GM18907 (cell line): Measurements from ENCODE around the gene ADGRV1.

ENCODE experiments used
- ATAC-seq: cut with Tn5 transposase; IDR thresholded peaks from one replicate; pipeline ENCODE4 v1.9.1; 2021; ENCODE audit warnings: mild to moderate bottlenecking, moderate library complexity; ENCODE audit not compliant: unreplicated experiment

ADGRV1 gene

GRCh38 chr5:91091471-91092234, 533.1 kb downstream of the ADGRV1 start:
- ATAC-seq, result no peak

GRCh38 chr5:91092859-91093783, 534.5 kb downstream of the ADGRV1 start:
- ATAC-seq, result no peak

DNA sequence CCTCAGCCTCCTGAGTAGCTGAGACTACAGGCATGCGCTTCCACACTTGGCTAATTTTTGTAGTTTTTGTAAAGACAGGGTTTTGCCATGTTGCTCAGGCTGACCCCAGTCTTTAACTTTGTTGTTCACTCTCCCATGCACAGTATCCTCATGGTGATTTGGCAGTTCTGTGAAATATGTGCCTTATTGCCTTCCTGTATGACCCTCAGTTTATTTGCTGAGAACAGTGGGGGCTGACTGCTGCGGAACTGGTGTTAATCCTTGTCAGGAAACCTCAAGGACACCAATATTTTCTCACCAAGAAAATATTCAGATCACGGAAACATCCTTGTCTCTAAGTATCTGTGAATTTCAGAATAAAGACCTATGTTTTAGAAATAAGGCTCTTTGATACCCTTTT, 536.7 kb downstream of the ADGRV1 start:
- ATAC-seq, result no peak

DNA sequence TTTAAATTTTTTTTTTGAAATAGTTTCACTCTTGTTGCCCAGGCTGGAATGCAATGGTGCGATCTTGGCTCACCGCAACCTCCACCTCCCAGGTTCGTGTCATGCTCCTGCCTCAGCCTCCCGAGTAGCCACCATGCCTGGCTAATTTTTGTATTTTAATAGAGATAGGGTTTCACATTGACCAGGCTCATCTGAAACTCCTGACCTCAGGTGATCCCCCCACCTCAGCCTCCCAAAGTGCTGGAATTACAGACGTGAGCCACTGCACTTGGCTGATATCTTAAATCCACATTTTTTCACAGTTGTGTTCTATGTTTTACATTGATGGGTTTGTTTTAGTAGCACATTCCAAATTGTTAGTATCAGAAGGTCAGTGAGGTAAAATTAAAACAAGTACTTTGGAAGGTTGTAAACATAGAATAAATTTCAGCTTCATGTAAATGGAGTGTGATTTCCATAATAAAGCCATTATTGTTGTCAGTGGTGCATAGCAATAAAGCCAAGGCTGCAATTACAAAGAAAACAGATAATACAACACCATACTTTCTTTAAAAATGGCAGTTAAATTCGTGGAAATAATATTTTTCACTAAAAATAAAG, 537.3 kb downstream of the ADGRV1 start:
- ATAC-seq, result no peak

DNA sequence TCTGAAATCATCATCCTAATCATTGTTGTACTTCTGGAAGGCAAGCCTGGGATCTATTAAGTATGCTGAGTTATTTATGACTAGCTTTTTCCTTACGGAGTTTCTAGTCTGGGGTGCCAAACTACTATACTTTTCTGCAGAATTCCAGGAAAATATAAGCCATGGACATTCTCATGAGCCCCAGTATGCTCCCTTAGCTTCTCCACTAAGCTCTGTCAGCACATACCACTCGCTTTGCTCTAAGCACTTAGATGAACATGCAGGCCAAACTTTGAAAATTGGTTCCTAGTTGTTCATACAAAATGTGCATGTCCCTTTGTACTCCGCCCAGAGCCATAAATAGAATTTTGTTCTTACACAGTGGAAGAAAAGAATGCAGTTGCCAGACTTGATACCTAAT, 539.9 kb downstream of the ADGRV1 start:
- no peak for ATAC-seq

GRCh38 chr5:91101600-91102379, 543.2 kb downstream of the ADGRV1 start:
- ATAC-seq, result peak; percentile 98

GRCh38 chr5:91103353-91104061, 544.9 kb downstream of the ADGRV1 start:
- ATAC-seq, result no peak

GRCh38 chr5:91104062-91104448, 545.5 kb downstream of the ADGRV1 start:
- no peak for ATAC-seq

GRCh38 chr5:91106842-91107511, 548.4 kb downstream of the ADGRV1 start:
- ATAC-seq, result no peak

DNA sequence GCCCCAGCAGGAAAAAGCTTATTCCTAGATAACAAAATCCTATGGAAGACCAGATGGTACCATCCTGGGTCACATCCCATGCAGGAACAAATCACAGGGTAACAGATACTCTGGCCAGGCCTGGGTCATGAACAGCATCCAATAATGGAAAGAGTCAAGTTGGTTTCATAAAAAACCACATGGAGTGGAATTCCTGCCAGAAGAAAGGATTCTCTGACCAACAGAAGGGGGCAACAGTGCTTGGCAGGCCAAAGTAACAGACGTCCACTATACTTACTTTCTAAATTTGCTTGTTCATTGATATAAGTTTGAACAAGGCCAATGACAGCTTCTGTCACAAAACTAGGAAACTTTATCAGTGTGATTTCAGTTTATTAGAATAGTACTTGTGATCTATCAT, 551.0 kb downstream of the ADGRV1 start:
- no peak for ATAC-seq

- no peak for ATAC-seq
These were observed 552.1 kb downstream of the ADGRV1 start for GRCh38 chr5:91110686-91111085.

DNA sequence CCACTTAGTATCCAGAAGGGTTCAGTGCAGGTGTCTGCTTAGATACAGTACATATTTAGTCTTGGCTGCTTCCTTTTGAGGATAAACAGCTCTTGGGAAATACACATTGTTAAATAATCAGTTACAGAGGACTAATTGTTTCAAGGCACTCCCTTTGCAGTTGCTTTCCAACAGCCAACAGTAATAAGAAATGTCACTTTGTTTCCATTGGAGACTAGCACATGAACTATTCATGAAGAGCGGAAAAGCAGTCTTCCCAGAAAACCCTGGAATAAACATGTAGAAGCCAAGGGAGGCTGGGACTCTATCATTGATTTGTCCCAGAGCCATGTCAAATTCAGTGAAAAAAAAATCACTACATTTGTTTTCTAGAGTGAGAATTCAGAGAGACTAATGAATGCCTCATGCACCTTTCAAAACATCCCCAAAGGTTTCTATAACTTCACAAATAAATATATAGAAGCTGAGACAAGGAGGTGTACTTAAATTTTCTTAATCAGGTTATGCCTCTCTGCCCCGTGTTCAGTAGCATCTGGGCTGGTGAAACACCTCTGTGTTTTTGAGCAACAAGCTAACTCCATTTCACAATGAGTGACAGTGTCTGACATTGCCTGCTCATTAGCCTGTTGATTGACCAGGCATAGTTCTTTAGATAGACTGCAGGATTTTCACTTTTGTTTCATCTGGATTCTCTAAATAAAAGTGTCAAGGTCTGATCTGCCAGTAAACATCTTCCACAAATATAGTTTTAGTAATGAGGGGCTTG, 553.1 kb downstream of the ADGRV1 start:
- ATAC-seq, result no peak

DNA sequence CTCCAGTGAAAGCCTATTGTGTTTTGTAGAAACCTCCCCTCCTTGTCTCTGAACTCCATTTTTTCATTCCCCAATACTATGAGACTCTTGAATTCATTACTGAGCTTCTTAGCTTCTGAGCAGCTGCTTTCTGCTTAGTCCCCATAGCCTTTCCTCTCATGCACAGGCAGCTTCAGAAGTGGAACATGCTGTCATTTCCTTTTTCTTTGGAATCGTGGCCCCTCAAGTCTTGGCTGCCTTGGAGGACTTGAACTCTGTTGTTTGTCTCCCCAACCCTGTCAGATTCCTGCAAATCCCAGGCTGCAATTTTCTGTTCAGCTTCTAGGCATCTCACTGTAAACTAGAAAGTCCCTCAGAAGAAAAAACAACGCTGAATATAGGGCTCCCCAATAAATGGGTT, 556.1 kb downstream of the ADGRV1 start:
- no peak for ATAC-seq

GRCh38 chr5:91118354-91118753, 559.8 kb downstream of the ADGRV1 start:
- no peak for ATAC-seq

DNA sequence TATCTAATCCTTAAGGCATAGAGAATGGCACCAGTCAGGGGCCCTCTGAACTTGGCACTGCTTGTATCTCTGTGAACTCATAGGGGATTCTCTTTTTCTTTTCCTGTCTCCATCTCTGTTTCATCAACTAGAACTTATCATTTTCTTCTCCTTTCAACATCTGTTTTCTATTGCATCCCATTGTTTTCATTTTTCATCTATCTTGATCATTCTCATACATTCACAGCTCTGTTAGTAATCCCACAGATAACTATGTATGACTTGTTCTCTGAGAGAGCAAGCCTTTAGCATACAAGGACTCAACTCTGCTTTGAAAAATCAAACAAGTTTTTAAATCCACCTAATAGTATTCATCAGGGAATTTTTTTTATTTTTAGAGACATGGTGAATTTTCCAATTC, 560.2 kb downstream of the ADGRV1 start:
- no peak for ATAC-seq

GRCh38 chr5:91119217-91119616, 560.6 kb downstream of the ADGRV1 start:
- ATAC-seq, result no peak

DNA sequence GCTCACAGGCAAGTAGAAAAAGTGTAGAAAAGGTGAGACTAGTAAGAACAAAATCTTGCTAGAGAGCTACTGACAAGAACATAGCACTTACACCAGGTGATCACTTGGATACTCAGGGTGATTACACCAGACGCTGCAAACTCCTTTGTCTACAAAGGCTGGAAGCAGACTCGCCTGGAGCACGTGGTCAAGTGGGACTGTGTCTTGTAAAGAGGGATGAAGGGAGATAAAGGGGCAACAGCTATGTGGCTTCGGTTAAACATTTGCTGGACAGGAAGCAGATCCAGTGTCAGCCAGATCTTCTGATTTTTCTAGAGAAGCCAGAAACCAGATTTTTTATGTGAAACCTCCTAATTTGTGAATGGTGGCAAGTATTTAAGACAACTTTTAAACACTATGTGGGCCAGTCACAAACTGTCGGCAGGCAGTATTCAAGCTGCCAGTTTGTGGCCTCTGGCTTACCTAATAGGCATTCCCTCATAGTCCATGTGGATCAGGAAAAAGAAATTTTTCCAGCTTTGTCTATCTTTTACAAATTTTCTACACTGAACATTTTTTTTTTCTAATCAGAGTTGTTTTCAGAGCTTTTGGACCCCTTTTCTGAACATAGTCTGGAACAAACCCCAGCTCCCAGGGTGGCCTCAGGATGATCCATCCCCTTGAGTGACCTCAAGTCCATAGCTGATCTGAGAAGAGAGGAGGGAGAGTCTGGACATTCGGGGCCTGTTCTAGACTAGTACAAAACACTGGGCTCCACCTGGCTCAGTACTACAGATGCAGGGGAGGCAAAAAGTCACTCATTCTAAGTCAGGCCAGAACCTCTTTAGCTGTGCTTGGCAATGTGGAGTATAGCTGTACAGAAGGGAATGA, 561.6 kb downstream of the ADGRV1 start:
- ATAC-seq, result no peak
